ENCODE measurements around the gene MARCKS. TPM values are rescaled to one million over a fixed set of nuclear protein-coding genes. Genes with fewer than 3 reads are reported as not detected.

MARCKS gene
- polyA plus RNA-seq, 4 donors = 18.1 to 82.0 (median 26.2) TPM

- H3K9me3 ChIP-seq (ENCODE audit: control insufficient read depth in 2 of 2, insufficient read depth in 1 of 2, low read depth in 1 of 2, low read length in 1 of 2) = no peaks in the 10 kb centered on the region
- FAIRE-seq = no peak
Observed at GRCh38 chr6:113860181-113860955, 3.2 kb downstream of the MARCKS start.

GRCh38 chr6:113862112-113862511 lies 5.0 kb downstream of the MARCKS start:
- FAIRE-seq (no peak), DNase-seq (peak; percentile 33 to 49)
- H3K27me3 ChIP-seq (ENCODE audit: control insufficient read depth in 3 of 3, insufficient read depth in 3 of 3, low read length in 3 of 3) = no peaks in the 10 kb centered on the region
- peaks cover 0 to 2% (median 0%) of the 10 kb centered on the region in 3 donors for H3K36me3 ChIP-seq (ENCODE audit: control insufficient read depth in 3 of 3, insufficient read depth in 2 of 3, low read depth in 1 of 3, low read length in 3 of 3)
- no peak overlapping the region for H3K4me3 ChIP-seq (ENCODE audit: low read depth in 1 of 3, low read length in 3 of 3)
- no peaks in the 10 kb centered on the region for H3K9me3 ChIP-seq (ENCODE audit: control insufficient read depth in 2 of 2, insufficient read depth in 1 of 2, low read depth in 1 of 2, low read length in 1 of 2)
- peaks cover 0 to 2% (median 0%) of the 10 kb centered on the region in 3 donors for H3K4me1 ChIP-seq (ENCODE audit: control insufficient read depth in 3 of 3, insufficient read depth in 2 of 3, low read depth in 1 of 3, low read length in 2 of 3)
- H3K27ac ChIP-seq (ENCODE audit: low read depth in 1 of 3, low read length in 2 of 3) = no peak overlapping the region

More at GRCh38 chr6:113860181-113860955, 3.2 kb downstream of the MARCKS start:
- WGBS, 3 donors = 12 to 30% (median 23%) methylated on average over 45 to 56 of the region's 56 CpGs
- Histone ChIP-seq H3K4me1 (ENCODE audit: control insufficient read depth in 3 of 3, insufficient read depth in 2 of 3, low read depth in 1 of 3, low read length in 2 of 3) (peaks cover 0 to 2% (median 0%) of the 10 kb centered on the region in 3 donors), H3K27ac (ENCODE audit: low read depth in 1 of 3, low read length in 2 of 3) (peak overlapping the region; percentile 72 to 100 (median 98)), H3K4me3 (ENCODE audit: low read depth in 1 of 3, low read length in 3 of 3) (peak overlapping the region; percentile 30 to 89 (median 69)), H3K36me3 (ENCODE audit: control insufficient read depth in 3 of 3, insufficient read depth in 2 of 3, low read depth in 1 of 3, low read length in 3 of 3) (peaks cover 0 to 2% (median 0%) of the 10 kb centered on the region in 3 donors), H3K27me3 (ENCODE audit: control insufficient read depth in 3 of 3, insufficient read depth in 3 of 3, low read length in 3 of 3) (no peaks in the 10 kb centered on the region)
- peak; percentile 31 to 51 for DNase-seq

GRCh38 chr6:113870917-113871316 lies 13.8 kb downstream of the MARCKS start:
- DNase-seq (no peak), FAIRE-seq (peak; percentile 61)
- Histone ChIP-seq H3K9me3 (ENCODE audit: control insufficient read depth in 2 of 2, insufficient read depth in 1 of 2, low read depth in 1 of 2, low read length in 1 of 2) (no peaks in the 10 kb centered on the region), H3K27ac (ENCODE audit: low read depth in 1 of 3, low read length in 2 of 3) (no peak overlapping the region), H3K4me1 (ENCODE audit: control insufficient read depth in 3 of 3, insufficient read depth in 2 of 3, low read depth in 1 of 3, low read length in 2 of 3) (no peaks in the 10 kb centered on the region), H3K4me3 (ENCODE audit: low read depth in 1 of 3, low read length in 3 of 3) (no peak overlapping the region), H3K27me3 (ENCODE audit: control insufficient read depth in 3 of 3, insufficient read depth in 3 of 3, low read length in 3 of 3) (no peaks in the 10 kb centered on the region), H3K36me3 (ENCODE audit: control insufficient read depth in 3 of 3, insufficient read depth in 2 of 3, low read depth in 1 of 3, low read length in 3 of 3) (no peaks in the 10 kb centered on the region)
- 86 to 98% (median 93%) methylated on average over 2 of the region's 2 CpGs for WGBS, 3 donors

GRCh38 chr6:113871975-113872374 lies 14.8 kb downstream of the MARCKS start:
- DNase-seq (peak; percentile 12 to 13), FAIRE-seq (no peak)
- no peaks in the 10 kb centered on the region for H3K27me3 ChIP-seq (ENCODE audit: control insufficient read depth in 3 of 3, insufficient read depth in 3 of 3, low read length in 3 of 3)
- peak overlapping the region in 1 of 3 donors; percentile 5 for H3K4me3 ChIP-seq (ENCODE audit: low read depth in 1 of 3, low read length in 3 of 3)
- 27 to 51% (median 34%) methylated on average over 3 of the region's 3 CpGs for WGBS, 3 donors
- H3K4me1 ChIP-seq (ENCODE audit: control insufficient read depth in 3 of 3, insufficient read depth in 2 of 3, low read depth in 1 of 3, low read length in 2 of 3) = no peaks in the 10 kb centered on the region
- H3K27ac ChIP-seq (ENCODE audit: low read depth in 1 of 3, low read length in 2 of 3) = no peak overlapping the region
- H3K36me3 ChIP-seq (ENCODE audit: control insufficient read depth in 3 of 3, insufficient read depth in 2 of 3, low read depth in 1 of 3, low read length in 3 of 3) = no peaks in the 10 kb centered on the region
- H3K9me3 ChIP-seq (ENCODE audit: control insufficient read depth in 2 of 2, insufficient read depth in 1 of 2, low read depth in 1 of 2, low read length in 1 of 2) = no peaks in the 10 kb centered on the region

GRCh38 chr6:113873043-113873667 lies 16.0 kb downstream of the MARCKS start:
- peak overlapping the region in 2 of 3 donors; percentile 58 to 68 for H3K4me3 ChIP-seq (ENCODE audit: low read depth in 1 of 3, low read length in 3 of 3)
- H3K4me1 ChIP-seq (ENCODE audit: control insufficient read depth in 3 of 3, insufficient read depth in 2 of 3, low read depth in 1 of 3, low read length in 2 of 3) = no peaks in the 10 kb centered on the region
- H3K27me3 ChIP-seq (ENCODE audit: control insufficient read depth in 3 of 3, insufficient read depth in 3 of 3, low read length in 3 of 3) = no peaks in the 10 kb centered on the region
- H3K36me3 ChIP-seq (ENCODE audit: control insufficient read depth in 3 of 3, insufficient read depth in 2 of 3, low read depth in 1 of 3, low read length in 3 of 3) = no peaks in the 10 kb centered on the region
- WGBS, 3 donors = 8 to 34% (median 8%) methylated on average over 8 of the region's 8 CpGs
- H3K9me3 ChIP-seq (ENCODE audit: control insufficient read depth in 2 of 2, insufficient read depth in 1 of 2, low read depth in 1 of 2, low read length in 1 of 2) = no peaks in the 10 kb centered on the region
- peak overlapping the region; percentile 42 to 81 (median 74) for H3K27ac ChIP-seq (ENCODE audit: low read depth in 1 of 3, low read length in 2 of 3)
- FAIRE-seq = no peak
- peak; percentile 90 to 94 for DNase-seq

GRCh38 chr6:113875470-113875869 lies 18.3 kb downstream of the MARCKS start:
- no peak overlapping the region for H3K27ac ChIP-seq (ENCODE audit: low read depth in 1 of 3, low read length in 2 of 3)
- H3K4me1 ChIP-seq (ENCODE audit: control insufficient read depth in 3 of 3, insufficient read depth in 2 of 3, low read depth in 1 of 3, low read length in 2 of 3) = no peaks in the 10 kb centered on the region
- H3K36me3 ChIP-seq (ENCODE audit: control insufficient read depth in 3 of 3, insufficient read depth in 2 of 3, low read depth in 1 of 3, low read length in 3 of 3) = no peaks in the 10 kb centered on the region
- no peaks in the 10 kb centered on the region for H3K9me3 ChIP-seq (ENCODE audit: control insufficient read depth in 2 of 2, insufficient read depth in 1 of 2, low read depth in 1 of 2, low read length in 1 of 2)
- no peak overlapping the region for H3K4me3 ChIP-seq (ENCODE audit: low read depth in 1 of 3, low read length in 3 of 3)
- DNase-seq (no peak), FAIRE-seq (no peak)
- no peaks in the 10 kb centered on the region for H3K27me3 ChIP-seq (ENCODE audit: control insufficient read depth in 3 of 3, insufficient read depth in 3 of 3, low read length in 3 of 3)
- WGBS, 3 donors = 76 to 80% (median 80%) methylated on average over 2 of the region's 2 CpGs

- Histone ChIP-seq H3K27ac (ENCODE audit: low read depth in 1 of 3, low read length in 2 of 3) (no peak overlapping the region), H3K9me3 (ENCODE audit: control insufficient read depth in 2 of 2, insufficient read depth in 1 of 2, low read depth in 1 of 2, low read length in 1 of 2) (no peaks in the 10 kb centered on the region), H3K27me3 (ENCODE audit: control insufficient read depth in 3 of 3, insufficient read depth in 3 of 3, low read length in 3 of 3) (no peaks in the 10 kb centered on the region), H3K36me3 (ENCODE audit: control insufficient read depth in 3 of 3, insufficient read depth in 2 of 3, low read depth in 1 of 3, low read length in 3 of 3) (no peaks in the 10 kb centered on the region), H3K4me3 (ENCODE audit: low read depth in 1 of 3, low read length in 3 of 3) (no peak overlapping the region), H3K4me1 (ENCODE audit: control insufficient read depth in 3 of 3, insufficient read depth in 2 of 3, low read depth in 1 of 3, low read length in 2 of 3) (no peaks in the 10 kb centered on the region)
- WGBS, 3 donors = 70 to 85% (median 76%) methylated on average over 1 of the region's 1 CpG
- FAIRE-seq = no peak
- DNase-seq = no peak
Observed at GRCh38 chr6:113876695-113877094, 19.6 kb downstream of the MARCKS start.

- Histone ChIP-seq H3K9me3 (ENCODE audit: control insufficient read depth in 2 of 2, insufficient read depth in 1 of 2, low read depth in 1 of 2, low read length in 1 of 2) (no peaks in the 10 kb centered on the region), H3K4me3 (ENCODE audit: low read depth in 1 of 3, low read length in 3 of 3) (no peak overlapping the region), H3K27ac (ENCODE audit: low read depth in 1 of 3, low read length in 2 of 3) (no peak overlapping the region), H3K27me3 (ENCODE audit: control insufficient read depth in 3 of 3, insufficient read depth in 3 of 3, low read length in 3 of 3) (no peaks in the 10 kb centered on the region), H3K4me1 (ENCODE audit: control insufficient read depth in 3 of 3, insufficient read depth in 2 of 3, low read depth in 1 of 3, low read length in 2 of 3) (no peaks in the 10 kb centered on the region), H3K36me3 (ENCODE audit: control insufficient read depth in 3 of 3, insufficient read depth in 2 of 3, low read depth in 1 of 3, low read length in 3 of 3) (no peaks in the 10 kb centered on the region)
- WGBS, 3 donors = 11 to 19% (median 18%) methylated on average over 6 of the region's 6 CpGs
- FAIRE-seq (peak; percentile 90), DNase-seq (peak; percentile 79 to 82)
Observed at GRCh38 chr6:113879186-113880096, 22.3 kb downstream of the MARCKS start.
